Skin epidermis (tissue), 12 donors: ENCODE measurements around the gene KIAA0319L.

Source experiments
- H3K27ac ChIP-seq, 21 experiments: fragments of 200-600 bp; sonication (generic) in 11 of 21; one replicate each; pipeline ENCODE4 v1.5.0; 2020; ENCODE audit warnings: mild to moderate bottlenecking in 3 of 21, inconsistent platforms in 2 of 21, moderate library complexity in 2 of 21
- H3K4me3 ChIP-seq, 7 experiments: fragments of 200-600 bp; sonication (generic) in 2 of 7; one replicate each; pipeline ENCODE4 v1.5.0; 2020; ENCODE audit warnings: inconsistent platforms in 2 of 7, mild to moderate bottlenecking in 2 of 7, moderate library complexity in 1 of 7

Gene KIAA0319L

GRCh38 chr1:35564884-35565741 is 7.9 kb upstream of the KIAA0319L start:
- Histone ChIP-seq H3K27ac (no peak overlapping the region), H3K4me3 (no peak overlapping the region)

GRCh38 chr1:35564037-35564883 is 7.1 kb upstream of the KIAA0319L start:
- no peak overlapping the region for H3K4me3 ChIP-seq
- H3K27ac ChIP-seq, result no peak overlapping the region

GRCh38 chr1:35563166-35563565 is 6.0 kb upstream of the KIAA0319L start:
- H3K4me3 ChIP-seq, result no peak overlapping the region
- no peak overlapping the region for H3K27ac ChIP-seq

- Histone ChIP-seq H3K4me3 (no peak overlapping the region), H3K27ac (no peak overlapping the region)
Measured at GRCh38 chr1:35561972-35562680, 4.9 kb upstream of the KIAA0319L start.

- Histone ChIP-seq H3K27ac (no peak overlapping the region), H3K4me3 (peak overlapping the region in 1 of 7 experiments; percentile 8)
Measured at GRCh38 chr1:35561297-35561971, 4.2 kb upstream of the KIAA0319L start.

GRCh38 chr1:35560256-35561225 is 3.3 kb upstream of the KIAA0319L start:
- Histone ChIP-seq H3K27ac (no peak overlapping the region), H3K4me3 (peak overlapping the region in 1 of 7 experiments; percentile 8)

- H3K27ac ChIP-seq, result peak overlapping the region in 1 of 21 experiments; percentile 91
- H3K4me3 ChIP-seq, result no peak overlapping the region
Measured at GRCh38 chr1:35559317-35559944, 2.2 kb upstream of the KIAA0319L start.

- H3K27ac ChIP-seq, result peak overlapping the region in 18 of 21 experiments; percentile 91 to 100 (median 97)
- H3K4me3 ChIP-seq, result peak overlapping the region; percentile 69 to 98 (median 94)
Measured at GRCh38 chr1:35558374-35559316, 1.4 kb upstream of the KIAA0319L start.

GRCh38 chr1:35557611-35558373 is 589 bp upstream of the KIAA0319L start, which contains the start of gene NCDN:
Gene NCDN (plus strand): TSS chr1:35557799. CDS start chr1:35558191, 392 bp downstream.
- peak within 1 kb of the TSS; percentile 69 to 98 (median 94) for H3K4me3 ChIP-seq
- H3K27ac ChIP-seq, result peak within 1 kb of the TSS; percentile 77 to 100 (median 97)

- peak overlapping the region; percentile 77 to 100 (median 97) for H3K27ac ChIP-seq
- peak overlapping the region; percentile 69 to 98 (median 94) for H3K4me3 ChIP-seq
Measured at GRCh38 chr1:35556484-35557117, 602 bp downstream of the KIAA0319L start.

GRCh38 chr1:35555601-35556477 is 1.4 kb downstream of the KIAA0319L start:
- peak overlapping the region in 14 of 21 experiments; percentile 19 to 100 (median 97) for H3K27ac ChIP-seq
- peak overlapping the region in 3 of 7 experiments; percentile 69 to 96 (median 71) for H3K4me3 ChIP-seq

- peak overlapping the region in 9 of 21 experiments; percentile 1 to 98 (median 21) for H3K27ac ChIP-seq
- no peak overlapping the region for H3K4me3 ChIP-seq
Measured at GRCh38 chr1:35555212-35555584, 2.0 kb downstream of the KIAA0319L start.

- H3K4me3 ChIP-seq, result no peak overlapping the region
- peak overlapping the region in 10 of 21 experiments; percentile 1 to 98 (median 21) for H3K27ac ChIP-seq
Measured at GRCh38 chr1:35554266-35555211, 2.7 kb downstream of the KIAA0319L start.
